WTC11 (cell line): ENCODE results near the gene AKAP7. TPM values are rescaled to one million over a fixed set of nuclear protein-coding genes. Genes with fewer than 3 reads are reported as not detected.

Source experiments
- ATAC-seq: fragments of 200-7000 bp; cut with Tn5 transposase; 2 replicates; pipeline ENCODE4 v1.10.0; 2021; ENCODE audit warnings: mild to moderate bottlenecking, moderate library complexity
- CTCF ChIA-PET: fragments of 300-600 bp; sonication (Branson Sonifier 250); formaldehyde crosslinking; loops from one replicate; lab custom pipeline; 2021; ENCODE audit warnings: antibody characterized with exemption; lab: Charles Lee
- POLR2A ChIA-PET: fragments of 350-600 bp; sonication (Branson Sonifier 250); formaldehyde crosslinking; loops from one replicate; lab custom pipeline; 2021; ENCODE audit warnings: antibody characterized with exemption; lab: Charles Lee
- DNase-seq: peaks from one replicate; pipeline ENCODE4 v3.0.0; 2021; ENCODE audit warnings: low spot score
- H3K27ac Mint-ChIP-seq: 2 replicates; pipeline ENCODE4 v1.8.0; 2021; ENCODE audit warnings: mixed read lengths
- H3K27me3 Mint-ChIP-seq: 2 replicates; pipeline ENCODE4 v1.8.0; 2021; ENCODE audit warnings: low read depth, mild to moderate bottlenecking, moderate library complexity, mixed read lengths
- H3K36me3 Mint-ChIP-seq: 2 replicates; pipeline ENCODE4 v1.8.0; 2021; ENCODE audit warnings: mixed read lengths
- H3K4me1 Mint-ChIP-seq: 2 replicates; pipeline ENCODE4 v1.8.0; 2022; ENCODE audit warnings: mixed read lengths
- H3K4me3 Mint-ChIP-seq: 2 replicates; pipeline ENCODE4 v1.8.0; 2021; ENCODE audit warnings: mild to moderate bottlenecking, moderate library complexity, mixed read lengths
- H3K9me3 Mint-ChIP-seq: 2 replicates; pipeline ENCODE4 v1.8.0; 2021; ENCODE audit warnings: mixed read lengths
- ATF1 ChIP-seq: sonication (generic); formaldehyde crosslinking; IDR thresholded peaks from 2 replicates; pipeline ENCODE4 v1.8.1; 2023; ENCODE audit warnings: mild to moderate bottlenecking, moderate library complexity, missing genetic modification reagents
- CDX4 ChIP-seq: fragments of 250-450 bp; sonication (Bioruptor Pico); IDR thresholded peaks from 2 replicates; pipeline ENCODE4 v1.9.0; 2021; ENCODE audit warnings: moderate library complexity, mild to moderate bottlenecking, inconsistent platforms, borderline replicate concordance
- GTF2I ChIP-seq: fragments of 250-450 bp; sonication (Bioruptor Pico); conservative IDR thresholded peaks from 2 replicates; pipeline ENCODE4 v1.4.0; 2021; ENCODE audit warnings: mild to moderate bottlenecking
- JUN ChIP-seq: sonication (generic); formaldehyde crosslinking; IDR thresholded peaks from 2 replicates; pipeline ENCODE4 v1.8.0; 2023; ENCODE audit warnings: mild to moderate bottlenecking, missing genetic modification reagents
- KAT7 ChIP-seq: sonication (generic); formaldehyde crosslinking; IDR thresholded peaks from 2 replicates; pipeline ENCODE4 v1.8.1; 2023; ENCODE audit warnings: missing genetic modification reagents, mild to moderate bottlenecking, borderline replicate concordance
- MYBL2 ChIP-seq: sonication (generic); formaldehyde crosslinking; IDR thresholded peaks from 2 replicates; pipeline ENCODE4 v1.8.1; 2023; ENCODE audit warnings: mild to moderate bottlenecking, moderate library complexity, missing genetic modification reagents
- NR2C2 ChIP-seq: sonication (generic); formaldehyde crosslinking; IDR thresholded peaks from 2 replicates; pipeline ENCODE4 v1.8.0; 2022; ENCODE audit warnings: mild to moderate bottlenecking, missing genetic modification reagents
- PRRX2 ChIP-seq: fragments of 250-450 bp; sonication (Bioruptor Pico); IDR thresholded peaks from 2 replicates; pipeline ENCODE4 v1.8.0; 2021; ENCODE audit warnings: mild to moderate bottlenecking
- SMAD4 ChIP-seq: sonication (generic); formaldehyde crosslinking; IDR thresholded peaks from 2 replicates; pipeline ENCODE4 v1.8.0; 2022; ENCODE audit warnings: mild to moderate bottlenecking, missing genetic modification reagents
- SP1 ChIP-seq: sonication (generic); formaldehyde crosslinking; conservative IDR thresholded peaks from 2 replicates; pipeline ENCODE4 v1.8.1; 2022; ENCODE audit warnings: missing genetic modification reagents
- TP53 ChIP-seq: sonication (generic); formaldehyde crosslinking; IDR thresholded peaks from 2 replicates; pipeline ENCODE4 v1.8.1; 2023; ENCODE audit warnings: mild to moderate bottlenecking, missing genetic modification reagents
- ZNF121 ChIP-seq: sonication (generic); formaldehyde crosslinking; IDR thresholded peaks from 2 replicates; pipeline ENCODE4 v1.8.0; 2023; ENCODE audit warnings: missing genetic modification reagents
- ZNF512 ChIP-seq: sonication (generic); formaldehyde crosslinking; IDR thresholded peaks from 2 replicates; pipeline ENCODE4 v1.8.1; 2022; ENCODE audit warnings: missing genetic modification reagents, borderline replicate concordance
- ZNF671 ChIP-seq: fragments of 250-450 bp; sonication (Bioruptor Pico); IDR thresholded peaks from 2 replicates; pipeline ENCODE4 v1.8.0; 2021; ENCODE audit warnings: mild to moderate bottlenecking
- total RNA-seq: library from RNA; stranded (reverse); gene quantifications from 3 replicates; pipeline ENCODE4 v1.2.3, GENCODE V29; 2021
- TF ChIP-seq, protein P1 (sequence below): sonication (generic); formaldehyde crosslinking; IDR thresholded peaks from 2 replicates; pipeline ENCODE4 v1.8.1; 2022; ENCODE audit warnings: low read depth, missing genetic modification reagents, borderline replicate concordance
- TF ChIP-seq, protein P2 (sequence below): sonication (generic); formaldehyde crosslinking; IDR thresholded peaks from 2 replicates; pipeline ENCODE4 v1.8.1; 2023; ENCODE audit warnings: mild to moderate bottlenecking, moderate library complexity, missing genetic modification reagents
- TF ChIP-seq, protein P3 (sequence below): sonication (generic); formaldehyde crosslinking; IDR thresholded peaks from 2 replicates; pipeline ENCODE4 v1.8.0; 2023; ENCODE audit warnings: missing genetic modification reagents, mild to moderate bottlenecking, borderline replicate concordance
- TF ChIP-seq, protein P4 (sequence below): sonication (generic); formaldehyde crosslinking; IDR thresholded peaks from 2 replicates; pipeline ENCODE4 v1.8.0; 2022; ENCODE audit warnings: mild to moderate bottlenecking, missing genetic modification reagents

The AKAP7 gene
- total RNA-seq, 1 experiment from 2014 or later: 10.9 TPM

- CTCF ChIA-PET: interaction anchor here (0.6 kb wide), 1 partner anchor 15 kb away, joined by 3 read pairs; no protein-coding TSS in a partner anchor
- H3K4me3 Mint-ChIP-seq: no peak overlapping the region
- POLR2A ChIA-PET: no interaction called here
- no peaks in the 10 kb centered on the region for H3K4me1 Mint-ChIP-seq
- H3K36me3 Mint-ChIP-seq: peaks cover 15% of the 10 kb centered on the region
- H3K9me3 Mint-ChIP-seq: peaks cover 36% of the 10 kb centered on the region
- no peak for ATAC-seq
- TF ChIP-seq, protein P1, sequence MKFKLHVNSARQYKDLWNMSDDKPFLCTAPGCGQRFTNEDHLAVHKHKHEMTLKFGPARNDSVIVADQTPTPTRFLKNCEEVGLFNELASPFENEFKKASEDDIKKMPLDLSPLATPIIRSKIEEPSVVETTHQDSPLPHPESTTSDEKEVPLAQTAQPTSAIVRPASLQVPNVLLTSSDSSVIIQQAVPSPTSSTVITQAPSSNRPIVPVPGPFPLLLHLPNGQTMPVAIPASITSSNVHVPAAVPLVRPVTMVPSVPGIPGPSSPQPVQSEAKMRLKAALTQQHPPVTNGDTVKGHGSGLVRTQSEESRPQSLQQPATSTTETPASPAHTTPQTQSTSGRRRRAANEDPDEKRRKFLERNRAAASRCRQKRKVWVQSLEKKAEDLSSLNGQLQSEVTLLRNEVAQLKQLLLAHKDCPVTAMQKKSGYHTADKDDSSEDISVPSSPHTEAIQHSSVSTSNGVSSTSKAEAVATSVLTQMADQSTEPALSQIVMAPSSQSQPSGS: no peak
- TF ChIP-seq GTF2I (no peak), CDX4 (CRISPR knock-in tag) (no peak), TP53 (CRISPR knock-in tag) (no peak), JUN (no peak), MYBL2 (CRISPR knock-in tag) (no peak)
- TF ChIP-seq, protein P2, sequence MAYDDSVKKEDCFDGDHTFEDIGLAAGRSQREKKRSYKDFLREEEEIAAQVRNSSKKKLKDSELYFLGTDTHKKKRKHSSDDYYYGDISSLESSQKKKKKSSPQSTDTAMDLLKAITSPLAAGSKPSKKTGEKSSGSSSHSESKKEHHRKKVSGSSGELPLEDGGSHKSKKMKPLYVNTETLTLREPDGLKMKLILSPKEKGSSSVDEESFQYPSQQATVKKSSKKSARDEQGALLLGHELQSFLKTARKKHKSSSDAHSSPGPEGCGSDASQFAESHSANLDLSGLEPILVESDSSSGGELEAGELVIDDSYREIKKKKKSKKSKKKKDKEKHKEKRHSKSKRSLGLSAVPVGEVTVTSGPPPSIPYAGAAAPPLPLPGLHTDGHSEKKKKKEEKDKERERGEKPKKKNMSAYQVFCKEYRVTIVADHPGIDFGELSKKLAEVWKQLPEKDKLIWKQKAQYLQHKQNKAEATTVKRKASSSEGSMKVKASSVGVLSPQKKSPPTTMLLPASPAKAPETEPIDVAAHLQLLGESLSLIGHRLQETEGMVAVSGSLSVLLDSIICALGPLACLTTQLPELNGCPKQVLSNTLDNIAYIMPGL (CRISPR knock-in tag): no peak
- TF ChIP-seq, protein P3, sequence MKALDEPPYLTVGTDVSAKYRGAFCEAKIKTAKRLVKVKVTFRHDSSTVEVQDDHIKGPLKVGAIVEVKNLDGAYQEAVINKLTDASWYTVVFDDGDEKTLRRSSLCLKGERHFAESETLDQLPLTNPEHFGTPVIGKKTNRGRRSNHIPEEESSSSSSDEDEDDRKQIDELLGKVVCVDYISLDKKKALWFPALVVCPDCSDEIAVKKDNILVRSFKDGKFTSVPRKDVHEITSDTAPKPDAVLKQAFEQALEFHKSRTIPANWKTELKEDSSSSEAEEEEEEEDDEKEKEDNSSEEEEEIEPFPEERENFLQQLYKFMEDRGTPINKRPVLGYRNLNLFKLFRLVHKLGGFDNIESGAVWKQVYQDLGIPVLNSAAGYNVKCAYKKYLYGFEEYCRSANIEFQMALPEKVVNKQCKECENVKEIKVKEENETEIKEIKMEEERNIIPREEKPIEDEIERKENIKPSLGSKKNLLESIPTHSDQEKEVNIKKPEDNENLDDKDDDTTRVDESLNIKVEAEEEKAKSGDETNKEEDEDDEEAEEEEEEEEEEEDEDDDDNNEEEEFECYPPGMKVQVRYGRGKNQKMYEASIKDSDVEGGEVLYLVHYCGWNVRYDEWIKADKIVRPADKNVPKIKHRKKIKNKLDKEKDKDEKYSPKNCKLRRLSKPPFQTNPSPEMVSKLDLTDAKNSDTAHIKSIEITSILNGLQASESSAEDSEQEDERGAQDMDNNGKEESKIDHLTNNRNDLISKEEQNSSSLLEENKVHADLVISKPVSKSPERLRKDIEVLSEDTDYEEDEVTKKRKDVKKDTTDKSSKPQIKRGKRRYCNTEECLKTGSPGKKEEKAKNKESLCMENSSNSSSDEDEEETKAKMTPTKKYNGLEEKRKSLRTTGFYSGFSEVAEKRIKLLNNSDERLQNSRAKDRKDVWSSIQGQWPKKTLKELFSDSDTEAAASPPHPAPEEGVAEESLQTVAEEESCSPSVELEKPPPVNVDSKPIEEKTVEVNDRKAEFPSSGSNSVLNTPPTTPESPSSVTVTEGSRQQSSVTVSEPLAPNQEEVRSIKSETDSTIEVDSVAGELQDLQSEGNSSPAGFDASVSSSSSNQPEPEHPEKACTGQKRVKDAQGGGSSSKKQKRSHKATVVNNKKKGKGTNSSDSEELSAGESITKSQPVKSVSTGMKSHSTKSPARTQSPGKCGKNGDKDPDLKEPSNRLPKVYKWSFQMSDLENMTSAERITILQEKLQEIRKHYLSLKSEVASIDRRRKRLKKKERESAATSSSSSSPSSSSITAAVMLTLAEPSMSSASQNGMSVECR (CRISPR knock-in tag): no peak
- DNase-seq: no peak
- peaks cover 10% of the 10 kb centered on the region; the same call in 1 of the 2 replicates for H3K27me3 Mint-ChIP-seq
- no peak overlapping the region for H3K27ac Mint-ChIP-seq
Measured at GRCh38 chr6:131093334-131093733, 41.9 kb upstream of the AKAP7 start.

DNA sequence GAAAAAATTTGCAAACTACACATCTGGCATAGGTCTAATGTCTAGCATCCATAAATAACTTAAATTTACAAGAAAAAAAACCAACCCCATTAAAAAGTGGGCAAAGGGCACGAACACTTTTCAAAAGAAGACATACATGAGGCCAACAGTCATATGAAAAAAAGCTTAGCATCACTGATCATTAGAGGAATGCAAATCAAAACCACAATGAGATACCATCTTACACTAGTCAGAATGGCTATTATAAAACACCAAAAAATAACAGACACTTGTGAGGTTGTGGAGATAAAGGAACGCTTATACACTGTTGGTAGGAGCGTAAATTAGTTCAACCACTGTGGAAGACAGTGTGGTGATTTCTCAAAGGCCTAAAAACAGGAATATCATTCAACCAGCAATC, 38.5 kb upstream of the AKAP7 start:
- H3K27ac Mint-ChIP-seq: no peak overlapping the region
- H3K27me3 Mint-ChIP-seq: peaks cover 3% of the 10 kb centered on the region; the same call in 1 of the 2 replicates
- peaks cover 41% of the 10 kb centered on the region for H3K9me3 Mint-ChIP-seq
- H3K36me3 Mint-ChIP-seq: peaks cover 12% of the 10 kb centered on the region
- no peaks in the 10 kb centered on the region for H3K4me1 Mint-ChIP-seq
- CTCF ChIA-PET: no interaction called here
- H3K4me3 Mint-ChIP-seq: no peak overlapping the region
- DNase-seq (no peak), ATAC-seq (no peak)
- no peak for TF ChIP-seq SP1
- POLR2A ChIA-PET: no interaction called here

- ATAC-seq: no peak
- DNase-seq: no peak
- H3K9me3 Mint-ChIP-seq: peaks cover 20% of the 10 kb centered on the region
- ChIA-PET CTCF (no interaction called here), POLR2A (interaction anchor here (0.7 kb wide), 2 partner anchors 21 to 506 kb away, joined by 3 to 6 read pairs; no protein-coding TSS in a partner anchor)
- no peaks in the 10 kb centered on the region for H3K4me1 Mint-ChIP-seq
- H3K4me3 Mint-ChIP-seq: no peak overlapping the region
- no peaks in the 10 kb centered on the region; the same call in 1 of the 2 replicates for H3K36me3 Mint-ChIP-seq
- H3K27ac Mint-ChIP-seq: no peak overlapping the region
- no peaks in the 10 kb centered on the region for H3K27me3 Mint-ChIP-seq
- TF ChIP-seq ZNF671 (CRISPR knock-in tag) (no peak), ZNF121 (no peak), NR2C2 (CRISPR knock-in tag) (no peak), KAT7 (no peak), ZNF512 (CRISPR knock-in tag) (no peak), PRRX2 (CRISPR knock-in tag) (no peak), ATF1 (no peak), SMAD4 (CRISPR knock-in tag) (no peak)
- TF ChIP-seq, protein P4, sequence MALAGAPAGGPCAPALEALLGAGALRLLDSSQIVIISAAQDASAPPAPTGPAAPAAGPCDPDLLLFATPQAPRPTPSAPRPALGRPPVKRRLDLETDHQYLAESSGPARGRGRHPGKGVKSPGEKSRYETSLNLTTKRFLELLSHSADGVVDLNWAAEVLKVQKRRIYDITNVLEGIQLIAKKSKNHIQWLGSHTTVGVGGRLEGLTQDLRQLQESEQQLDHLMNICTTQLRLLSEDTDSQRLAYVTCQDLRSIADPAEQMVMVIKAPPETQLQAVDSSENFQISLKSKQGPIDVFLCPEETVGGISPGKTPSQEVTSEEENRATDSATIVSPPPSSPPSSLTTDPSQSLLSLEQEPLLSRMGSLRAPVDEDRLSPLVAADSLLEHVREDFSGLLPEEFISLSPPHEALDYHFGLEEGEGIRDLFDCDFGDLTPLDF: no peak
Measured at GRCh38 chr6:131101911-131102680, 33.2 kb upstream of the AKAP7 start.
